Measurements from ENCODE around the gene FXYD6.
"Not testable (repeated sequence)": the region's sequence is repeated elsewhere in the genome, so short reads cannot be mapped to it uniquely, and the experiment has no call there.

Gene FXYD6

GRCh38 chr11:117876341-117877119 lies at the start of gene FXYD6:
Gene FXYD6, minus strand, starts transcription at chr11:117876658. Its CDS starts 33,882 bp downstream, at chr11:117842776.
- Histone ChIP-seq H3K27me3 (ENCODE audit: control insufficient read depth in 5 of 5, insufficient read depth in 4 of 5, low read length in 5 of 5) (peaks cover 22 to 47% (median 33%) of the 10 kb centered on the region in 5 donors), H3K9ac (ENCODE audit: low read length in 5 of 5) (peak within 1 kb of the TSS in 3 of 5 donors; percentile 31 to 68 (median 52)), H3K36me3 (ENCODE audit: control insufficient read depth in 5 of 5, insufficient read depth in 5 of 5, low read length in 5 of 5) (no peaks in the 10 kb centered on the region), H3K9me3 (ENCODE audit: control insufficient read depth in 5 of 5, low read length in 5 of 5) (no peaks in the 10 kb centered on the region), H3K4me1 (ENCODE audit: control insufficient read depth in 5 of 5, insufficient read depth in 5 of 5, low read length in 5 of 5) (peaks cover 0 to 48% (median 34%) of the 10 kb centered on the region in 5 donors), H3K4me3 (ENCODE audit: low read depth in 1 of 5, low read length in 5 of 5) (peak within 1 kb of the TSS; percentile 20 to 78 (median 73)), H3K27ac (ENCODE audit: low read depth, low read length) (peak within 1 kb of the TSS; percentile 41)

GRCh38 chr11:117926166-117926565 lies 49.7 kb upstream of the FXYD6 start:
- not testable (repeated sequence) for H3K9me3 ChIP-seq (ENCODE audit: control insufficient read depth in 5 of 5, low read length in 5 of 5); H3K36me3 ChIP-seq (ENCODE audit: control insufficient read depth in 5 of 5, insufficient read depth in 5 of 5, low read length in 5 of 5); H3K27me3 ChIP-seq (ENCODE audit: control insufficient read depth in 5 of 5, insufficient read depth in 4 of 5, low read length in 5 of 5); H3K4me3 ChIP-seq (ENCODE audit: low read depth in 1 of 5, low read length in 5 of 5); H3K9ac ChIP-seq (ENCODE audit: low read length in 5 of 5); H3K27ac ChIP-seq (ENCODE audit: low read depth, low read length)
- peaks cover 0 to 17% (median 8%) of the 10 kb centered on the region in 5 donors for H3K4me1 ChIP-seq (ENCODE audit: control insufficient read depth in 5 of 5, insufficient read depth in 5 of 5, low read length in 5 of 5)

- Histone ChIP-seq H3K4me1 (ENCODE audit: control insufficient read depth in 5 of 5, insufficient read depth in 5 of 5, low read length in 5 of 5) (peaks cover 0 to 9% (median 7%) of the 10 kb centered on the region in 5 donors), H3K27ac (ENCODE audit: low read depth, low read length) (no peak overlapping the region), H3K27me3 (ENCODE audit: control insufficient read depth in 5 of 5, insufficient read depth in 4 of 5, low read length in 5 of 5) (peaks cover 0 to 8% (median 0%) of the 10 kb centered on the region in 5 donors), H3K9ac (ENCODE audit: low read length in 5 of 5) (no peak overlapping the region), H3K4me3 (ENCODE audit: low read depth in 1 of 5, low read length in 5 of 5) (no peak overlapping the region), H3K36me3 (ENCODE audit: control insufficient read depth in 5 of 5, insufficient read depth in 5 of 5, low read length in 5 of 5) (no peaks in the 10 kb centered on the region), H3K9me3 (ENCODE audit: control insufficient read depth in 5 of 5, low read length in 5 of 5) (no peaks in the 10 kb centered on the region)
Observed at GRCh38 chr11:117925198-117925925, 48.9 kb upstream of the FXYD6 start.

GRCh38 chr11:117924631-117925170 lies 48.2 kb upstream of the FXYD6 start:
- H3K4me3 ChIP-seq (ENCODE audit: low read depth in 1 of 5, low read length in 5 of 5): no peak overlapping the region

GRCh38 chr11:117923773-117924172 lies 47.3 kb upstream of the FXYD6 start:
- Histone ChIP-seq H3K9me3 (ENCODE audit: control insufficient read depth in 5 of 5, low read length in 5 of 5) (no peaks in the 10 kb centered on the region), H3K9ac (ENCODE audit: low read length in 5 of 5) (no peak overlapping the region), H3K27me3 (ENCODE audit: control insufficient read depth in 5 of 5, insufficient read depth in 4 of 5, low read length in 5 of 5) (peaks cover 0 to 8% (median 0%) of the 10 kb centered on the region in 5 donors), H3K4me3 (ENCODE audit: low read depth in 1 of 5, low read length in 5 of 5) (no peak overlapping the region), H3K27ac (ENCODE audit: low read depth, low read length) (no peak overlapping the region), H3K4me1 (ENCODE audit: control insufficient read depth in 5 of 5, insufficient read depth in 5 of 5, low read length in 5 of 5) (peaks cover 0 to 3% (median 0%) of the 10 kb centered on the region in 5 donors), H3K36me3 (ENCODE audit: control insufficient read depth in 5 of 5, insufficient read depth in 5 of 5, low read length in 5 of 5) (no peaks in the 10 kb centered on the region)

More at GRCh38 chr11:117924631-117925170, 48.2 kb upstream of the FXYD6 start:
- Histone ChIP-seq H3K27me3 (ENCODE audit: control insufficient read depth in 5 of 5, insufficient read depth in 4 of 5, low read length in 5 of 5) (peaks cover 0 to 8% (median 0%) of the 10 kb centered on the region in 5 donors), H3K27ac (ENCODE audit: low read depth, low read length) (no peak overlapping the region), H3K9ac (ENCODE audit: low read length in 5 of 5) (no peak overlapping the region), H3K9me3 (ENCODE audit: control insufficient read depth in 5 of 5, low read length in 5 of 5) (no peaks in the 10 kb centered on the region), H3K4me1 (ENCODE audit: control insufficient read depth in 5 of 5, insufficient read depth in 5 of 5, low read length in 5 of 5) (peaks cover 0 to 9% (median 5%) of the 10 kb centered on the region in 5 donors), H3K36me3 (ENCODE audit: control insufficient read depth in 5 of 5, insufficient read depth in 5 of 5, low read length in 5 of 5) (no peaks in the 10 kb centered on the region)

- Histone ChIP-seq H3K4me3 (ENCODE audit: low read depth in 1 of 5, low read length in 5 of 5) (no peak overlapping the region), H3K36me3 (ENCODE audit: control insufficient read depth in 5 of 5, insufficient read depth in 5 of 5, low read length in 5 of 5) (no peaks in the 10 kb centered on the region), H3K9ac (ENCODE audit: low read length in 5 of 5) (no peak overlapping the region), H3K27ac (ENCODE audit: low read depth, low read length) (no peak overlapping the region), H3K4me1 (ENCODE audit: control insufficient read depth in 5 of 5, insufficient read depth in 5 of 5, low read length in 5 of 5) (no peaks in the 10 kb centered on the region), H3K27me3 (ENCODE audit: control insufficient read depth in 5 of 5, insufficient read depth in 4 of 5, low read length in 5 of 5) (peaks cover 0 to 8% (median 0%) of the 10 kb centered on the region in 5 donors), H3K9me3 (ENCODE audit: control insufficient read depth in 5 of 5, low read length in 5 of 5) (no peaks in the 10 kb centered on the region)
Observed at GRCh38 chr11:117923275-117923674, 46.8 kb upstream of the FXYD6 start.

- Histone ChIP-seq H3K9ac (ENCODE audit: low read length in 5 of 5) (no peak overlapping the region), H3K27me3 (ENCODE audit: control insufficient read depth in 5 of 5, insufficient read depth in 4 of 5, low read length in 5 of 5) (peaks cover 0 to 8% (median 0%) of the 10 kb centered on the region in 5 donors), H3K4me1 (ENCODE audit: control insufficient read depth in 5 of 5, insufficient read depth in 5 of 5, low read length in 5 of 5) (no peaks in the 10 kb centered on the region), H3K9me3 (ENCODE audit: control insufficient read depth in 5 of 5, low read length in 5 of 5) (no peaks in the 10 kb centered on the region), H3K27ac (ENCODE audit: low read depth, low read length) (no peak overlapping the region), H3K36me3 (ENCODE audit: control insufficient read depth in 5 of 5, insufficient read depth in 5 of 5, low read length in 5 of 5) (no peaks in the 10 kb centered on the region), H3K4me3 (ENCODE audit: low read depth in 1 of 5, low read length in 5 of 5) (no peak overlapping the region)
Observed at GRCh38 chr11:117921893-117922292, 45.4 kb upstream of the FXYD6 start.

- Histone ChIP-seq H3K9ac (ENCODE audit: low read length in 5 of 5) (no peak overlapping the region), H3K27ac (ENCODE audit: low read depth, low read length) (no peak overlapping the region), H3K4me3 (ENCODE audit: low read depth in 1 of 5, low read length in 5 of 5) (no peak overlapping the region), H3K4me1 (ENCODE audit: control insufficient read depth in 5 of 5, insufficient read depth in 5 of 5, low read length in 5 of 5) (no peaks in the 10 kb centered on the region), H3K9me3 (ENCODE audit: control insufficient read depth in 5 of 5, low read length in 5 of 5) (no peaks in the 10 kb centered on the region), H3K27me3 (ENCODE audit: control insufficient read depth in 5 of 5, insufficient read depth in 4 of 5, low read length in 5 of 5) (peaks cover 0 to 8% (median 0%) of the 10 kb centered on the region in 5 donors), H3K36me3 (ENCODE audit: control insufficient read depth in 5 of 5, insufficient read depth in 5 of 5, low read length in 5 of 5) (no peaks in the 10 kb centered on the region)
Observed at GRCh38 chr11:117921456-117921855, 45.0 kb upstream of the FXYD6 start.

- H3K4me3 ChIP-seq (ENCODE audit: low read depth in 1 of 5, low read length in 5 of 5): no peak overlapping the region
- no peaks in the 10 kb centered on the region for H3K9me3 ChIP-seq (ENCODE audit: control insufficient read depth in 5 of 5, low read length in 5 of 5)
- no peak overlapping the region for H3K27ac ChIP-seq (ENCODE audit: low read depth, low read length)
- no peak overlapping the region for H3K9ac ChIP-seq (ENCODE audit: low read length in 5 of 5)
- no peaks in the 10 kb centered on the region for H3K36me3 ChIP-seq (ENCODE audit: control insufficient read depth in 5 of 5, insufficient read depth in 5 of 5, low read length in 5 of 5)
- H3K4me1 ChIP-seq (ENCODE audit: control insufficient read depth in 5 of 5, insufficient read depth in 5 of 5, low read length in 5 of 5): no peaks in the 10 kb centered on the region
- H3K27me3 ChIP-seq (ENCODE audit: control insufficient read depth in 5 of 5, insufficient read depth in 4 of 5, low read length in 5 of 5): peaks cover 0 to 8% (median 0%) of the 10 kb centered on the region in 5 donors
Observed at GRCh38 chr11:117919781-117920221, 43.3 kb upstream of the FXYD6 start.

GRCh38 chr11:117919341-117919740 lies 42.9 kb upstream of the FXYD6 start:
- Histone ChIP-seq H3K4me3 (ENCODE audit: low read depth in 1 of 5, low read length in 5 of 5) (no peak overlapping the region), H3K27ac (ENCODE audit: low read depth, low read length) (no peak overlapping the region), H3K9ac (ENCODE audit: low read length in 5 of 5) (no peak overlapping the region), H3K36me3 (ENCODE audit: control insufficient read depth in 5 of 5, insufficient read depth in 5 of 5, low read length in 5 of 5) (no peaks in the 10 kb centered on the region), H3K27me3 (ENCODE audit: control insufficient read depth in 5 of 5, insufficient read depth in 4 of 5, low read length in 5 of 5) (peaks cover 0 to 8% (median 0%) of the 10 kb centered on the region in 5 donors), H3K9me3 (ENCODE audit: control insufficient read depth in 5 of 5, low read length in 5 of 5) (no peaks in the 10 kb centered on the region), H3K4me1 (ENCODE audit: control insufficient read depth in 5 of 5, insufficient read depth in 5 of 5, low read length in 5 of 5) (no peaks in the 10 kb centered on the region)
